Measurements from ENCODE around the gene SLC15A2.

DNA sequence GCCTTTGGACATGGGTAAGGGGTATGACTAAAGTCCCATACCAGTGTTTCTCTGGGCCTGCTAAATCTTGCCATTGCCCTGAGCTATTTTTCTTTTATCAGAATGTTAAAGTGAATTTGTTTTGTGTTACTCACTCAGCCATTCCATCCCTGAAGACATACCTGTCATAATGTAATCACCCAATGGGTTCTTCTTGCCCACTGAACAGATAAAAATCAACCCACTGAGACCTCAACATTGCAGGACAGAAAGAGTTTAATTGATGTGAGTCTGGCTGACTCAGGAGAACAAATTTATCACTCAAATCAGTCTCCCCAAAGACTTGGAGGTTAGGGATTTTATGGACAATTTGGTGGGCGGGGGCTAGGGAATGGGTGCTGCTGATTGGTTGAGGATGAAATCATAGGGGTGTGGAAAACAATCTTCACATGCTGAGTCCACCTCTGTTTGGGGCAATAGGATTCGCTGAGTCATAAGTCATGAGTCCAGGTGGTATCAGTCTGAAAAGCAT lies 80.5 kb downstream of the SLC15A2 start:
- TF ChIP-seq, protein P1, sequence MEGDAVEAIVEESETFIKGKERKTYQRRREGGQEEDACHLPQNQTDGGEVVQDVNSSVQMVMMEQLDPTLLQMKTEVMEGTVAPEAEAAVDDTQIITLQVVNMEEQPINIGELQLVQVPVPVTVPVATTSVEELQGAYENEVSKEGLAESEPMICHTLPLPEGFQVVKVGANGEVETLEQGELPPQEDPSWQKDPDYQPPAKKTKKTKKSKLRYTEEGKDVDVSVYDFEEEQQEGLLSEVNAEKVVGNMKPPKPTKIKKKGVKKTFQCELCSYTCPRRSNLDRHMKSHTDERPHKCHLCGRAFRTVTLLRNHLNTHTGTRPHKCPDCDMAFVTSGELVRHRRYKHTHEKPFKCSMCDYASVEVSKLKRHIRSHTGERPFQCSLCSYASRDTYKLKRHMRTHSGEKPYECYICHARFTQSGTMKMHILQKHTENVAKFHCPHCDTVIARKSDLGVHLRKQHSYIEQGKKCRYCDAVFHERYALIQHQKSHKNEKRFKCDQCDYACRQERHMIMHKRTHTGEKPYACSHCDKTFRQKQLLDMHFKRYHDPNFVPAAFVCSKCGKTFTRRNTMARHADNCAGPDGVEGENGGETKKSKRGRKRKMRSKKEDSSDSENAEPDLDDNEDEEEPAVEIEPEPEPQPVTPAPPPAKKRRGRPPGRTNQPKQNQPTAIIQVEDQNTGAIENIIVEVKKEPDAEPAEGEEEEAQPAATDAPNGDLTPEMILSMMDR (IDR thresholded peaks at IDR 0.05): no peak
- no peak for TF ChIP-seq EZH2 (IDR thresholded peaks at IDR 0.05)

Data from neural progenitor cell (in vitro differentiated cells).